Measurements from ENCODE around the gene TSNAX. TPM values are rescaled to one million over a fixed set of nuclear protein-coding genes. Genes with fewer than 3 reads are reported as not detected.

TSNAX gene
- total RNA-seq, 1 experiment from 2014 or later = 60.0 TPM

- Histone ChIP-seq H3K27ac (ENCODE audit: low read depth, low read length, poor library complexity, severe bottlenecking) (no peak overlapping the region), H3K9me3 (ENCODE audit: low read depth, low read length, poor library complexity, severe bottlenecking) (no peaks in the 10 kb centered on the region), H3K27me3 (replicated peaks; ENCODE audit: insufficient read depth, low read depth, low read length, poor library complexity) (no peaks in the 10 kb centered on the region), H3K4me1 (ENCODE audit: insufficient read depth, low read length, poor library complexity, severe bottlenecking) (no peaks in the 10 kb centered on the region), H3K4me3 (ENCODE audit: low read depth, low read length, poor library complexity, severe bottlenecking) (no peak overlapping the region), H3K36me3 (ENCODE audit: insufficient read depth, low read length, poor library complexity, severe bottlenecking) (no peaks in the 10 kb centered on the region)
- TF ChIP-seq EZH2 (IDR thresholded peaks at IDR 0.05; ENCODE audit: borderline replicate concordance, low read depth, low read length, poor library complexity, severe bottlenecking) = no peak
- TF ChIP-seq, protein P1, sequence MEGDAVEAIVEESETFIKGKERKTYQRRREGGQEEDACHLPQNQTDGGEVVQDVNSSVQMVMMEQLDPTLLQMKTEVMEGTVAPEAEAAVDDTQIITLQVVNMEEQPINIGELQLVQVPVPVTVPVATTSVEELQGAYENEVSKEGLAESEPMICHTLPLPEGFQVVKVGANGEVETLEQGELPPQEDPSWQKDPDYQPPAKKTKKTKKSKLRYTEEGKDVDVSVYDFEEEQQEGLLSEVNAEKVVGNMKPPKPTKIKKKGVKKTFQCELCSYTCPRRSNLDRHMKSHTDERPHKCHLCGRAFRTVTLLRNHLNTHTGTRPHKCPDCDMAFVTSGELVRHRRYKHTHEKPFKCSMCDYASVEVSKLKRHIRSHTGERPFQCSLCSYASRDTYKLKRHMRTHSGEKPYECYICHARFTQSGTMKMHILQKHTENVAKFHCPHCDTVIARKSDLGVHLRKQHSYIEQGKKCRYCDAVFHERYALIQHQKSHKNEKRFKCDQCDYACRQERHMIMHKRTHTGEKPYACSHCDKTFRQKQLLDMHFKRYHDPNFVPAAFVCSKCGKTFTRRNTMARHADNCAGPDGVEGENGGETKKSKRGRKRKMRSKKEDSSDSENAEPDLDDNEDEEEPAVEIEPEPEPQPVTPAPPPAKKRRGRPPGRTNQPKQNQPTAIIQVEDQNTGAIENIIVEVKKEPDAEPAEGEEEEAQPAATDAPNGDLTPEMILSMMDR (conservative IDR thresholded peaks at IDR 0.05; ENCODE audit: low read depth, low read length) = no peak
- ChIA-PET CTCF (no interaction called here), POLR2A (ENCODE audit: low non-redundant PET) (no interaction called here)
- intact Hi-C loops (cut with micrococcal nuclease; ENCODE audit: unreplicated experiment) = loop anchor here (5.0 to 10.0 kb wide), 4 partner anchors 180 to 805 kb away; partner anchors contain the start of genes EGLN1 and GNPAT
- BruUV-seq (replicated peaks) = no TSS peak
- DNase-seq (ENCODE audit: low spot score) = no peak
Measured at GRCh38 chr1:231601824-231602672, 73.6 kb downstream of the TSNAX start.

DNA sequence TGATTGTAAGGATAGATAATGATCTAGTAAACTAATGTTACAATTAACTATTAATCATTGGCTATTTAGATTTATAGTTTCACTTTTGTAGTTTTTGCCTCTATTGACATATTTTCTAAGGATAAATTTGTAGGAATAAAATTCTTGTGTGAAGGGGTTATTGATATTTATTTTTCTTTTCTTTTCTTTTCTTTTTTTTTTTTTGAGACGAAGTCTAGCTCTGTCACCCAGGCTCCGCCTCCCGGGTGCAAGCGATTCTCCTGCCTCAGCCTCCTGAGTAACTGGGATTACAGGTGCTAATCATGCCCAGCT is 74.2 kb downstream of the TSNAX start:
- CTCF ChIA-PET = no interaction called here

GRCh38 chr1:231603598-231604275 is 75.3 kb downstream of the TSNAX start:
- intact Hi-C loops (cut with micrococcal nuclease; ENCODE audit: unreplicated experiment) = loop anchor here (5.0 to 10.0 kb wide), 4 partner anchors 181 to 806 kb away; partner anchors contain the start of genes EGLN1 and GNPAT
- BruUV-seq (replicated peaks) = no TSS peak
- no peak for TF ChIP-seq EZH2 (IDR thresholded peaks at IDR 0.05; ENCODE audit: borderline replicate concordance, low read depth, low read length, poor library complexity, severe bottlenecking)
- TF ChIP-seq, protein P1 (conservative IDR thresholded peaks at IDR 0.05; ENCODE audit: low read depth, low read length) = peak; percentile 82
- no peaks in the 10 kb centered on the region for H3K27me3 ChIP-seq (replicated peaks; ENCODE audit: insufficient read depth, low read depth, low read length, poor library complexity)
- peak; percentile 89 for DNase-seq (ENCODE audit: low spot score)
- peak overlapping the region; percentile 45 for H3K4me3 ChIP-seq (ENCODE audit: low read depth, low read length, poor library complexity, severe bottlenecking)
- POLR2A ChIA-PET (ENCODE audit: low non-redundant PET) = no interaction called here
- CTCF ChIA-PET = interaction anchor here (0.6 to 0.9 kb wide), 3 partner anchors 247 to 279 kb away, joined by 4 to 5 read pairs (median 4); partner anchors contain the start of genes EXOC8 and SPRTN
- peaks cover 4% of the 10 kb centered on the region for H3K9me3 ChIP-seq (ENCODE audit: low read depth, low read length, poor library complexity, severe bottlenecking)
- no peaks in the 10 kb centered on the region for H3K4me1 ChIP-seq (ENCODE audit: insufficient read depth, low read length, poor library complexity, severe bottlenecking)
- no peaks in the 10 kb centered on the region for H3K36me3 ChIP-seq (ENCODE audit: insufficient read depth, low read length, poor library complexity, severe bottlenecking)
- H3K27ac ChIP-seq (ENCODE audit: low read depth, low read length, poor library complexity, severe bottlenecking) = peak overlapping the region; percentile 1

More for the DNA sequence above, 74.2 kb downstream of the TSNAX start:
- intact Hi-C loops (cut with micrococcal nuclease; ENCODE audit: unreplicated experiment) = loop anchor here (5.0 to 10.0 kb wide), 4 partner anchors 180 to 805 kb away; partner anchors contain the start of genes EGLN1 and GNPAT
- H3K27me3 ChIP-seq (replicated peaks; ENCODE audit: insufficient read depth, low read depth, low read length, poor library complexity) = no peaks in the 10 kb centered on the region
- DNase-seq (ENCODE audit: low spot score) = no peak
- no peak overlapping the region for H3K4me3 ChIP-seq (ENCODE audit: low read depth, low read length, poor library complexity, severe bottlenecking)
- H3K4me1 ChIP-seq (ENCODE audit: insufficient read depth, low read length, poor library complexity, severe bottlenecking) = no peaks in the 10 kb centered on the region
- POLR2A ChIA-PET (ENCODE audit: low non-redundant PET) = no interaction called here
- TF ChIP-seq EZH2 (IDR thresholded peaks at IDR 0.05; ENCODE audit: borderline replicate concordance, low read depth, low read length, poor library complexity, severe bottlenecking) = no peak
- TF ChIP-seq, protein P1 (conservative IDR thresholded peaks at IDR 0.05; ENCODE audit: low read depth, low read length) = no peak
- no TSS peak for BruUV-seq (replicated peaks)
- H3K36me3 ChIP-seq (ENCODE audit: insufficient read depth, low read length, poor library complexity, severe bottlenecking) = no peaks in the 10 kb centered on the region
- no peak overlapping the region for H3K27ac ChIP-seq (ENCODE audit: low read depth, low read length, poor library complexity, severe bottlenecking)
- H3K9me3 ChIP-seq (ENCODE audit: low read depth, low read length, poor library complexity, severe bottlenecking) = no peaks in the 10 kb centered on the region
